A549 (cell line): ENCODE data around the gene PRSS12. TPM values are rescaled to one million over a fixed set of nuclear protein-coding genes. Genes with fewer than 3 reads are reported as not detected.

Source experiments
- ATAC-seq, 2 experiments: fragments of 200-7000 bp in 1 of 2; fragments of >200 bp in 1 of 2; cut with Nextera tagmentation in 1 of 2; cut with Tn5 transposase in 1 of 2; 3 replicates each; pipeline versions ENCODE4 v1.8.0 to v1.9.1; 2018 to 2020; ENCODE audit warnings: mild to moderate bottlenecking in 1 of 2, moderate library complexity in 1 of 2
- CTCF ChIA-PET: fragments of 300-600 bp; sonication (Branson Sonifier 250); formaldehyde crosslinking; extraction: SDS; loops from one replicate; lab custom pipeline; 2021; ENCODE audit warnings: antibody characterized with exemption, inconsistent platforms; lab: Yijun Ruan, JAX
- POLR2A ChIA-PET: fragments of 350-600 bp; formaldehyde crosslinking; extraction: SDS; loops from one replicate; lab custom pipeline; 2021; ENCODE audit warnings: antibody characterized with exemption, inconsistent platforms; lab: Yijun Ruan, JAX
- DNase-seq, 2 experiments: peaks; one replicate each; pipeline versions ENCODE4 v3.0.0 to v3.0.0-alpha.2; 2011 to 2016; ENCODE audit warnings: low read depth in 1 of 2, low spot score in 1 of 2
- FAIRE-seq: peaks from 2 replicates; lab custom pipeline; 2011; peaks lifted over from hg19 to GRCh38; lab: Jason Lieb, UNC
- H3K27ac ChIP-seq, 2 experiments: fragments of >200 bp; sonication (Bioruptor Twin); formaldehyde crosslinking; 3 replicates each; pipeline ENCODE4 v1.5.1; 2016 to 2017
- H3K4me1 ChIP-seq: fragments of >200 bp; sonication (Bioruptor Twin); formaldehyde crosslinking; 3 replicates; pipeline ENCODE4 v1.6.1; 2016
- H3K4me2 ChIP-seq: fragments of >200 bp; sonication (Bioruptor Twin); formaldehyde crosslinking; 3 replicates; pipeline ENCODE4 v1.6.1; 2016
- H3K4me3 ChIP-seq: fragments of >200 bp; sonication (Bioruptor Twin); formaldehyde crosslinking; 3 replicates; pipeline ENCODE4 v1.5.1; 2016
- H3K9me3 ChIP-seq: fragments of >200 bp; sonication (Bioruptor Twin); formaldehyde crosslinking; 3 replicates; pipeline ENCODE4 v1.6.1; 2016
- EHMT2 ChIP-seq: fragments of 200-600 bp; sonication (generic); IDR thresholded peaks from 2 replicates; pipeline ENCODE4 v1.6.1; 2016; ENCODE audit warnings: antibody characterized with exemption, low read depth, mild to moderate bottlenecking, moderate library complexity
- FOSL2 ChIP-seq, 2 experiments: fragments of 450-650 bp in 1 of 2; fragments of >200 bp in 1 of 2; sonication (Bioruptor Twin) in 1 of 2; formaldehyde crosslinking; IDR thresholded peaks; 2 replicates each; pipeline versions ENCODE4 v1.5.0 to v1.6.1; 2016 to 2020; ENCODE audit warnings: mild to moderate bottlenecking in 1 of 2, moderate library complexity in 1 of 2
- GATA3 ChIP-seq: IDR thresholded peaks from 2 replicates; pipeline ENCODE4 v1.6.1; 2012; ENCODE audit warnings: borderline replicate concordance
- HDAC2 ChIP-seq: fragments of 200-600 bp; sonication (generic); IDR thresholded peaks from 2 replicates; pipeline ENCODE4 v1.6.1; 2016
- HEYL ChIP-seq: fragments of 250-450 bp; sonication (Bioruptor Pico); IDR thresholded peaks from 2 replicates; pipeline ENCODE4 v1.8.0; 2021; ENCODE audit warnings: mild to moderate bottlenecking, moderate library complexity
- HOXB5 ChIP-seq: fragments of 250-450 bp; sonication (Bioruptor Pico); IDR thresholded peaks from 2 replicates; pipeline ENCODE4 v1.5.0; 2020; ENCODE audit warnings: mild to moderate bottlenecking, moderate library complexity
- KDM5A ChIP-seq: fragments of 200-600 bp; sonication (generic); IDR thresholded peaks from 2 replicates; pipeline ENCODE4 v1.6.1; 2016; ENCODE audit warnings: antibody characterized with exemption, mild to moderate bottlenecking
- MAZ ChIP-seq: fragments of 150-350 bp; IDR thresholded peaks from 2 replicates; pipeline ENCODE4 v1.6.1; 2014; ENCODE audit warnings: antibody characterized with exemption, low read depth, low read length, borderline replicate concordance
- MYC ChIP-seq: IDR thresholded peaks from 2 replicates; pipeline ENCODE4 v1.6.1; 2012; ENCODE audit warnings: mild to moderate bottlenecking, inconsistent platforms, low read length, improper control_type of control experiment, borderline replicate concordance
- NR3C1 ChIP-seq: fragments of >200 bp; sonication (Bioruptor Twin); formaldehyde crosslinking; IDR thresholded peaks from 3 replicates; pipeline ENCODE4 v1.6.1; 2017
- PHF8 ChIP-seq: fragments of 200-600 bp; sonication (generic); IDR thresholded peaks from 2 replicates; pipeline ENCODE4 v1.6.1; 2016; ENCODE audit warnings: low read depth, mild to moderate bottlenecking, antibody characterized with exemption, moderate library complexity, borderline replicate concordance
- RARB ChIP-seq: fragments of 250-450 bp; sonication (Bioruptor Pico); IDR thresholded peaks from 2 replicates; pipeline ENCODE4 v1.8.0; 2021; ENCODE audit warnings: mild to moderate bottlenecking, moderate library complexity
- RCOR1 ChIP-seq: fragments of 150-350 bp; IDR thresholded peaks from 2 replicates; pipeline ENCODE4 v1.6.1; 2014; ENCODE audit warnings: antibody characterized with exemption, low read length, low read depth
- RNF2 ChIP-seq: fragments of 200-600 bp; sonication (generic); IDR thresholded peaks from 2 replicates; pipeline ENCODE4 v1.6.1; 2016; ENCODE audit warnings: low read depth, mild to moderate bottlenecking, antibody characterized with exemption, moderate library complexity, borderline replicate concordance
- ZC3H11A ChIP-seq: fragments of 450-650 bp; IDR thresholded peaks from 2 replicates; pipeline ENCODE4 v1.6.1; 2014; ENCODE audit warnings: antibody characterized with exemption, mild to moderate bottlenecking
- ZSCAN20 ChIP-seq: fragments of 250-450 bp; sonication (Bioruptor Pico); IDR thresholded peaks from 2 replicates; pipeline ENCODE4 v1.8.0; 2022; ENCODE audit warnings: mild to moderate bottlenecking, moderate library complexity
- WGBS: methylation state at CpG from one replicate; pipeline ENCODE4 v1.1.6; 2017; ENCODE audit errors: missing lambda C conversion rate; 5-methylcytosine and 5-hydroxymethylcytosine counted together
- polyA plus RNA-seq, 4 experiments: library from polyadenylated mRNA; depleted of rRNA in 3 of 4; stranded (reverse); fragments of >200 nt; fragmentation: RNase III in 1 of 4; extraction: RNeasy Plus Mini Kit Qiagen cat#74134 plus additional on column Dnase treatment in 1 of 4; gene quantifications; 2 replicates in 3 of 4; 3 replicates in 1 of 4; pipeline ENCODE4 v1.2.3, GENCODE V29; 2011 to 2017
- TF ChIP-seq, protein P1 (sequence below): fragments of 150-350 bp; IDR thresholded peaks from 2 replicates; pipeline ENCODE4 v1.6.1; 2014; ENCODE audit warnings: low read depth, mild to moderate bottlenecking, low read length
- TF ChIP-seq, protein P2 (sequence below): IDR thresholded peaks from 2 replicates; pipeline ENCODE4 v1.6.1; 2012
- TF ChIP-seq, protein P3 (sequence below): fragments of 250-450 bp; sonication (Bioruptor Pico); IDR thresholded peaks from 2 replicates; pipeline ENCODE4 v1.5.0; 2021; ENCODE audit warnings: mild to moderate bottlenecking, moderate library complexity, borderline replicate concordance

PRSS12 gene
- polyA plus RNA-seq, 2 of the 4 experiments (the other 2 are of a cell fraction), result 0.34 to 0.36 TPM

DNA sequence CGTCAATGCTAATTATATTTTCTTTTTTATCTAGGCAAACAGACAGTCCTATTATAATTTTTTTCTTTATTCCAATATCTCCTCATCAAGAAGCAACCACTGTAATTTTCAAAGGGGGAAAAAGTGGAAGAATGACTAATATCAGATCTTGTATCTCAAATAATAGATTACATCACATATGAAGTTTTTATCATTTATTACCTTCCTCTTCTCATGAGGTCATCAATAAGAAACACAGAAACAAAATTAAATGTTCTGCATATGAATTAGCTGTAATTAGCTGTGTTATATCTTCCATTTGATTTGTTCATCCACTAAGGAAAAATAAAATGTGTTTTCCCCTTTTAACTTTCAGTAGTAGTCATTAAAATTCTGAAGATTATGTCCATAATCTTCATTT, 14.3 kb downstream of the PRSS12 start (continued):
- TF ChIP-seq PHF8, result no peak
- TF ChIP-seq, protein P1, sequence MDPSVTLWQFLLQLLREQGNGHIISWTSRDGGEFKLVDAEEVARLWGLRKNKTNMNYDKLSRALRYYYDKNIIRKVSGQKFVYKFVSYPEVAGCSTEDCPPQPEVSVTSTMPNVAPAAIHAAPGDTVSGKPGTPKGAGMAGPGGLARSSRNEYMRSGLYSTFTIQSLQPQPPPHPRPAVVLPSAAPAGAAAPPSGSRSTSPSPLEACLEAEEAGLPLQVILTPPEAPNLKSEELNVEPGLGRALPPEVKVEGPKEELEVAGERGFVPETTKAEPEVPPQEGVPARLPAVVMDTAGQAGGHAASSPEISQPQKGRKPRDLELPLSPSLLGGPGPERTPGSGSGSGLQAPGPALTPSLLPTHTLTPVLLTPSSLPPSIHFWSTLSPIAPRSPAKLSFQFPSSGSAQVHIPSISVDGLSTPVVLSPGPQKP, result no peak

DNA sequence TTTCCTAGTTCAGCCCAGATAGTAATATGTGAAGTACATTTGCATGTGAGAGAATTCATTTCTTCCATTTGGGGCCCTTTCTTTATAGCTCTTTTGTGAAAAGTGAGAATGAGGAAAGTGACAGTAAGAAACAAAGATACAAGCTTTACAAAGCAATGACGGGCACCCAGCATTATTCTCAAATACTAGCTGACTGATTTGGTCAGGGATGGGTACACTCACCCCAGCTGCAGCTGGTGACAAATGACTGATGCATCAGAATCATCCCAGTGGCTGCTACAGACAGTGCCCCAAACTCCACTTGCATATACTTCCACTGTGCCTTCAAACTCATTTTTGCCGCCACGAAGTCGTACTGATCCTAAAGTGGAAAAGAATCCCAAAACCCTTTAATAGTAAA, 14.8 kb downstream of the PRSS12 start:
- H3K4me2 ChIP-seq, result no peak overlapping the region
- ChIA-PET CTCF (interaction anchor here (0.9 kb wide), 1 partner anchor 15 kb away, joined by 3 read pairs; the partner anchor contains the start of gene PRSS12), POLR2A (no interaction called here)
- WGBS, result 91% methylated on average over 4 of the region's 4 CpGs
- no peak for FAIRE-seq
- H3K4me3 ChIP-seq, result no peak overlapping the region
- H3K9me3 ChIP-seq, result no peaks in the 10 kb centered on the region
- DNase-seq, result no peak
- no peaks in the 10 kb centered on the region for H3K4me1 ChIP-seq
- no peak overlapping the region for H3K27ac ChIP-seq
- ATAC-seq, result no peak; a peak in 1 of 6 replicates
- no peak for TF ChIP-seq ZC3H11A
- no peak for TF ChIP-seq RCOR1
- no peak for TF ChIP-seq MYC
- no peak for TF ChIP-seq RNF2
- no peak for TF ChIP-seq HDAC2
- no peak for TF ChIP-seq EHMT2
- no peak for TF ChIP-seq MAZ
- no peak for TF ChIP-seq NR3C1

DNA sequence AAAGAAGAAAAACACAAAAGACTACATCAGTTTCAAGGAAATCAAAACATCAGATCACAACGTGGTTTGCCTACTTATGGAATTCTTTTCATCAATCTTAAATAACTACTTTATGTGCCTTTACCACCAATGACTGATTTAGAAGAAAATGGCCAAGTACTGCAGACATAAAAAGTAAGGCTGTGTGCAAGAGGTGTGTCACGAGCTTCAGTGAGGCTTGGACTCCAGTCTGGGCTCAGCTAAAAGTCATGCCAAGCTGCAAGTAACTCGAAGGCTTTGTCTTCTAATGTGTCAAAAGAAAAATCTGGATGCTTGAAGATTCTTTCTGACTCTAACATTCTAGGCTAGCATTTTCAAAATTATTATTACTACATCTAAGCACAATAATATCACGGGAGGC, 17.0 kb downstream of the PRSS12 start:
- WGBS, result 45% methylated on average over 4 of the region's 4 CpGs
- no peak for TF ChIP-seq RARB (CRISPR knock-in tag)
- no peak for TF ChIP-seq HOXB5
- no peak for TF ChIP-seq ZSCAN20 (CRISPR knock-in tag)
- TF ChIP-seq, protein P2, sequence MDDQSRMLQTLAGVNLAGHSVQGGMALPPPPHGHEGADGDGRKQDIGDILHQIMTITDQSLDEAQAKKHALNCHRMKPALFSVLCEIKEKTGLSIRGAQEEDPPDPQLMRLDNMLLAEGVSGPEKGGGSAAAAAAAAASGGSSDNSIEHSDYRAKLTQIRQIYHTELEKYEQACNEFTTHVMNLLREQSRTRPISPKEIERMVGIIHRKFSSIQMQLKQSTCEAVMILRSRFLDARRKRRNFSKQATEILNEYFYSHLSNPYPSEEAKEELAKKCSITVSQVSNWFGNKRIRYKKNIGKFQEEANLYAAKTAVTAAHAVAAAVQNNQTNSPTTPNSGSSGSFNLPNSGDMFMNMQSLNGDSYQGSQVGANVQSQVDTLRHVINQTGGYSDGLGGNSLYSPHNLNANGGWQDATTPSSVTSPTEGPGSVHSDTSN, result no peak
- DNase-seq (no peak), ATAC-seq (no peak), FAIRE-seq (no peak)
- H3K4me3 ChIP-seq, result no peak overlapping the region
- H3K9me3 ChIP-seq, result no peaks in the 10 kb centered on the region
- CTCF ChIA-PET, result interaction anchor here (1.1 to 2.2 kb wide), 2 partner anchors 17 to 31 kb away, joined by 4 to 8 read pairs; partner anchors contain the start of gene PRSS12
- H3K4me1 ChIP-seq, result no peaks in the 10 kb centered on the region
- H3K27ac ChIP-seq, result no peak overlapping the region
- POLR2A ChIA-PET, result no interaction called here
- no peak overlapping the region for H3K4me2 ChIP-seq

DNA sequence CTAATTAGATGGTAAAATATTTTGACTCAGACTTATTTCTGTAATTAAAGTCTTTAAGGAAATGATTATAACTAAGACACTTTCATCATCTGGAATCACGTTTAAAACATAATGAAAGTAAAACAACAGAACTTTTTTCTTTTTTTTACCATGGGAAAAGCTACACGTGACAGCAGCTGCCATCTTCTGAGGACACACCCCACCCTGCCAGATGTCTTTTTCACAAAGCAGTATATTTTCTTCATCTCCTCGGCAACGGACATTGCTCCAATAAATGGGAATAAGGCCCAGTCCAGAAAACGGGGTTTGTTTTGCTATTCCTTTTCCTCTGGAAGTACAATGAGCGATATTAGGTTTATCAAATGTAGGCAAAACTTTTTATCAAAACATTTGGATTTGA, 17.5 kb downstream of the PRSS12 start:
- H3K9me3 ChIP-seq, result no peaks in the 10 kb centered on the region
- FAIRE-seq (no peak), DNase-seq (no peak), ATAC-seq (no peak)
- CTCF ChIA-PET, result interaction anchor here (1.1 to 2.2 kb wide), 2 partner anchors 17 to 32 kb away, joined by 4 to 8 read pairs; partner anchors contain the start of gene PRSS12
- 51% methylated on average over 6 of the region's 6 CpGs for WGBS
- no peak overlapping the region for H3K27ac ChIP-seq
- TF ChIP-seq KDM5A (no peak), GATA3 (no peak), HEYL (CRISPR knock-in tag) (no peak), FOSL2 (IDR thresholded peaks at IDR 0.05) (no peak), FOSL2 (CRISPR knock-in tag; IDR thresholded peaks at IDR 0.05) (no peak), PHF8 (no peak), HDAC2 (no peak), HOXB5 (no peak)
- TF ChIP-seq, protein P3, sequence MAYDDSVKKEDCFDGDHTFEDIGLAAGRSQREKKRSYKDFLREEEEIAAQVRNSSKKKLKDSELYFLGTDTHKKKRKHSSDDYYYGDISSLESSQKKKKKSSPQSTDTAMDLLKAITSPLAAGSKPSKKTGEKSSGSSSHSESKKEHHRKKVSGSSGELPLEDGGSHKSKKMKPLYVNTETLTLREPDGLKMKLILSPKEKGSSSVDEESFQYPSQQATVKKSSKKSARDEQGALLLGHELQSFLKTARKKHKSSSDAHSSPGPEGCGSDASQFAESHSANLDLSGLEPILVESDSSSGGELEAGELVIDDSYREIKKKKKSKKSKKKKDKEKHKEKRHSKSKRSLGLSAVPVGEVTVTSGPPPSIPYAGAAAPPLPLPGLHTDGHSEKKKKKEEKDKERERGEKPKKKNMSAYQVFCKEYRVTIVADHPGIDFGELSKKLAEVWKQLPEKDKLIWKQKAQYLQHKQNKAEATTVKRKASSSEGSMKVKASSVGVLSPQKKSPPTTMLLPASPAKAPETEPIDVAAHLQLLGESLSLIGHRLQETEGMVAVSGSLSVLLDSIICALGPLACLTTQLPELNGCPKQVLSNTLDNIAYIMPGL (CRISPR knock-in tag), result no peak
- TF ChIP-seq, protein P2, result no peak
- H3K4me3 ChIP-seq, result no peak overlapping the region
- H3K4me1 ChIP-seq, result no peaks in the 10 kb centered on the region
- no peak overlapping the region for H3K4me2 ChIP-seq
- POLR2A ChIA-PET, result no interaction called here
